ENCODE results near the gene NRCAM.

Gene NRCAM

GRCh38 chr7:108335269-108335918, 120.8 kb downstream of the NRCAM start:
- TF ChIP-seq CTCF (IDR thresholded peaks at IDR 0.05; ENCODE audit: control extremely low read depth, extremely low read depth, low read depth, missing control alignments): no peak
- ChIA-PET CTCF (interaction anchor here (1.7 kb wide), 1 partner anchor 13 kb away, joined by 6 read pairs; no protein-coding TSS in a partner anchor), POLR2A (no interaction called here)
- DNase-seq (ENCODE audit: extremely low spot score): no peak

GRCh38 chr7:108332937-108333336, 123.3 kb downstream of the NRCAM start:
- ChIA-PET CTCF (no interaction called here), POLR2A (no interaction called here)
- no peak for TF ChIP-seq CTCF (IDR thresholded peaks at IDR 0.05; ENCODE audit: control extremely low read depth, extremely low read depth, low read depth, missing control alignments)
- DNase-seq (ENCODE audit: extremely low spot score): no peak

GRCh38 chr7:108331971-108332370, 124.3 kb downstream of the NRCAM start:
- DNase-seq (ENCODE audit: extremely low spot score): no peak
- POLR2A ChIA-PET: no interaction called here
- no peak for TF ChIP-seq CTCF (IDR thresholded peaks at IDR 0.05; ENCODE audit: control extremely low read depth, extremely low read depth, low read depth, missing control alignments)
- CTCF ChIA-PET: interaction anchor here (1.3 kb wide), 1 partner anchor 9 kb away, joined by 3 read pairs; no protein-coding TSS in a partner anchor

GRCh38 chr7:108330227-108330626, 126.0 kb downstream of the NRCAM start:
- CTCF ChIA-PET: interaction anchor here (1.0 to 1.8 kb wide), 3 partner anchors 9 to 29 kb away, joined by 3 to 4 read pairs (median 3); no protein-coding TSS in a partner anchor

GRCh38 chr7:108329514-108329913, 126.7 kb downstream of the NRCAM start:
- DNase-seq (ENCODE audit: extremely low spot score): no peak

More at GRCh38 chr7:108330227-108330626, 126.0 kb downstream of the NRCAM start:
- no peak for DNase-seq (ENCODE audit: extremely low spot score)
- POLR2A ChIA-PET: no interaction called here
- TF ChIP-seq CTCF (IDR thresholded peaks at IDR 0.05; ENCODE audit: control extremely low read depth, extremely low read depth, low read depth, missing control alignments): no peak

GRCh38 chr7:108328174-108328651, 128.0 kb downstream of the NRCAM start:
- CTCF ChIA-PET: interaction anchor here (1.1 to 2.3 kb wide), 7 partner anchors 9 to 139 kb away, joined by 3 to 5 read pairs (median 3); no protein-coding TSS in a partner anchor
- peak; percentile 22 for DNase-seq (ENCODE audit: extremely low spot score)
- no peak for TF ChIP-seq CTCF (IDR thresholded peaks at IDR 0.05; ENCODE audit: control extremely low read depth, extremely low read depth, low read depth, missing control alignments)
- POLR2A ChIA-PET: no interaction called here

More at GRCh38 chr7:108329514-108329913, 126.7 kb downstream of the NRCAM start:
- ChIA-PET CTCF (interaction anchor here (1.2 to 2.1 kb wide), 3 partner anchors 12 to 21 kb away, joined by 3 to 5 read pairs (median 5); no protein-coding TSS in a partner anchor), POLR2A (no interaction called here)
- no peak for TF ChIP-seq CTCF (IDR thresholded peaks at IDR 0.05; ENCODE audit: control extremely low read depth, extremely low read depth, low read depth, missing control alignments)

Data from GM10248 (cell line).